IgD-negative memory B cell (primary cell): Measurements from ENCODE around the gene ACOT11. TPM values are rescaled to one million over a fixed set of nuclear protein-coding genes. Genes with fewer than 3 reads are reported as not detected.

Experiments used
- H3K27ac Mint-ChIP-seq, 3 donors: one replicate each; pipeline ENCODE4 v1.8.0; 2020 to 2022; ENCODE audit warnings: mild to moderate bottlenecking in 3 of 3, mixed read lengths in 3 of 3, moderate library complexity in 1 of 3
- H3K27me3 Mint-ChIP-seq: one replicate; pipeline ENCODE4 v1.8.0; 2021; ENCODE audit warnings: mixed read lengths
- H3K36me3 Mint-ChIP-seq: one replicate; pipeline ENCODE4 v1.8.0; 2020; ENCODE audit warnings: mild to moderate bottlenecking, mixed read lengths
- H3K4me1 Mint-ChIP-seq, 3 donors: one replicate each; pipeline ENCODE4 v1.8.0; 2020 to 2022; ENCODE audit warnings: mixed read lengths in 3 of 3, mild to moderate bottlenecking in 1 of 3
- H3K4me3 Mint-ChIP-seq, 4 donors: one replicate each; pipeline ENCODE4 v1.8.0; 2020 to 2022; ENCODE audit warnings: mild to moderate bottlenecking in 4 of 4, mixed read lengths in 4 of 4, moderate library complexity in 3 of 4
- H3K9me3 Mint-ChIP-seq, 3 donors: one replicate each; pipeline ENCODE4 v1.8.0; 2020 to 2021; ENCODE audit warnings: mixed read lengths in 3 of 3, mild to moderate bottlenecking in 1 of 3
- polyA plus RNA-seq: library from polyadenylated mRNA; unstranded; fragments of 300-500 nt; fragmentation: Illumina TruSeq; gene quantifications from one replicate; pipeline ENCODE4 v1.2.3, GENCODE V29; 2021

Gene ACOT11
- polyA plus RNA-seq, 1 donor from 2014 or later = 0.41 TPM

- no peak overlapping the region for H3K27ac Mint-ChIP-seq
- H3K36me3 Mint-ChIP-seq = no peaks in the 10 kb centered on the region
- H3K27me3 Mint-ChIP-seq = peaks cover 4% of the 10 kb centered on the region
- H3K4me3 Mint-ChIP-seq = no peak overlapping the region
- H3K4me1 Mint-ChIP-seq = peaks cover 0 to 4% (median 4%) of the 10 kb centered on the region in 3 donors
- no peaks in the 10 kb centered on the region for H3K9me3 Mint-ChIP-seq
Observed at GRCh38 chr1:54600947-54601721, 53.1 kb downstream of the ACOT11 start.

- no peaks in the 10 kb centered on the region for H3K36me3 Mint-ChIP-seq
- H3K27ac Mint-ChIP-seq = no peak overlapping the region
- H3K9me3 Mint-ChIP-seq = no peaks in the 10 kb centered on the region
- H3K4me1 Mint-ChIP-seq = peaks cover 0 to 4% (median 4%) of the 10 kb centered on the region in 3 donors
- H3K4me3 Mint-ChIP-seq = no peak overlapping the region
- peaks cover 4% of the 10 kb centered on the region for H3K27me3 Mint-ChIP-seq
Observed at GRCh38 chr1:54601730-54602129, 53.7 kb downstream of the ACOT11 start.

GRCh38 chr1:54602554-54602953 is 54.5 kb downstream of the ACOT11 start:
- Mint-ChIP-seq H3K27ac (no peak overlapping the region), H3K4me1 (peaks cover 0 to 4% (median 4%) of the 10 kb centered on the region in 3 donors), H3K4me3 (no peak overlapping the region), H3K27me3 (peaks cover 4% of the 10 kb centered on the region), H3K9me3 (no peaks in the 10 kb centered on the region), H3K36me3 (no peaks in the 10 kb centered on the region)

- no peaks in the 10 kb centered on the region for H3K9me3 Mint-ChIP-seq
- H3K27ac Mint-ChIP-seq = no peak overlapping the region
- no peaks in the 10 kb centered on the region for H3K36me3 Mint-ChIP-seq
- peaks cover 0 to 4% (median 4%) of the 10 kb centered on the region in 3 donors for H3K4me1 Mint-ChIP-seq
- H3K27me3 Mint-ChIP-seq = peaks cover 4% of the 10 kb centered on the region
- no peak overlapping the region for H3K4me3 Mint-ChIP-seq
Observed at GRCh38 chr1:54603241-54603640, 55.2 kb downstream of the ACOT11 start.

GRCh38 chr1:54604051-54604450 is 56.0 kb downstream of the ACOT11 start:
- Mint-ChIP-seq H3K27me3 (peaks cover 6% of the 10 kb centered on the region), H3K9me3 (no peaks in the 10 kb centered on the region), H3K4me1 (peaks cover 0 to 4% (median 4%) of the 10 kb centered on the region in 3 donors), H3K4me3 (no peak overlapping the region), H3K27ac (no peak overlapping the region), H3K36me3 (no peaks in the 10 kb centered on the region)

- H3K36me3 Mint-ChIP-seq = no peaks in the 10 kb centered on the region
- H3K9me3 Mint-ChIP-seq = no peaks in the 10 kb centered on the region
- no peak overlapping the region for H3K27ac Mint-ChIP-seq
- H3K27me3 Mint-ChIP-seq = peaks cover 6% of the 10 kb centered on the region
- peak overlapping the region in 1 of 4 donors; percentile 10 for H3K4me3 Mint-ChIP-seq
- peaks cover 0 to 4% (median 4%) of the 10 kb centered on the region in 3 donors for H3K4me1 Mint-ChIP-seq
Observed at GRCh38 chr1:54604572-54605370, 56.7 kb downstream of the ACOT11 start.

GRCh38 chr1:54606096-54606989 is 58.3 kb downstream of the ACOT11 start:
- H3K36me3 Mint-ChIP-seq = no peaks in the 10 kb centered on the region
- peaks cover 0 to 4% (median 4%) of the 10 kb centered on the region in 3 donors for H3K4me1 Mint-ChIP-seq
- H3K27ac Mint-ChIP-seq = no peak overlapping the region
- no peak overlapping the region for H3K4me3 Mint-ChIP-seq
- peaks cover 6% of the 10 kb centered on the region for H3K27me3 Mint-ChIP-seq
- H3K9me3 Mint-ChIP-seq = no peaks in the 10 kb centered on the region

GRCh38 chr1:54606990-54607325 is 58.9 kb downstream of the ACOT11 start:
- Mint-ChIP-seq H3K4me3 (no peak overlapping the region), H3K27me3 (peaks cover 6% of the 10 kb centered on the region), H3K36me3 (no peaks in the 10 kb centered on the region), H3K9me3 (no peaks in the 10 kb centered on the region), H3K4me1 (peaks cover 0 to 4% (median 4%) of the 10 kb centered on the region in 3 donors), H3K27ac (no peak overlapping the region)

GRCh38 chr1:54607821-54608565 is 60.0 kb downstream of the ACOT11 start:
- peaks cover 0 to 4% (median 4%) of the 10 kb centered on the region in 3 donors for H3K4me1 Mint-ChIP-seq
- peaks cover 2% of the 10 kb centered on the region for H3K27me3 Mint-ChIP-seq
- H3K4me3 Mint-ChIP-seq = no peak overlapping the region
- no peaks in the 10 kb centered on the region for H3K36me3 Mint-ChIP-seq
- H3K27ac Mint-ChIP-seq = no peak overlapping the region
- no peaks in the 10 kb centered on the region for H3K9me3 Mint-ChIP-seq

GRCh38 chr1:54608566-54609230 is 60.7 kb downstream of the ACOT11 start:
- Mint-ChIP-seq H3K27me3 (peaks cover 2% of the 10 kb centered on the region), H3K4me1 (peaks cover 0 to 4% (median 4%) of the 10 kb centered on the region in 3 donors), H3K4me3 (no peak overlapping the region), H3K9me3 (no peaks in the 10 kb centered on the region), H3K27ac (peak overlapping the region in 1 of 3 donors; percentile 80), H3K36me3 (no peaks in the 10 kb centered on the region)

- no peaks in the 10 kb centered on the region for H3K36me3 Mint-ChIP-seq
- no peak overlapping the region for H3K4me3 Mint-ChIP-seq
- H3K27me3 Mint-ChIP-seq = peaks cover 2% of the 10 kb centered on the region
- H3K27ac Mint-ChIP-seq = peak overlapping the region in 1 of 3 donors; percentile 80
- no peaks in the 10 kb centered on the region for H3K9me3 Mint-ChIP-seq
- H3K4me1 Mint-ChIP-seq = peaks cover 0 to 4% (median 2%) of the 10 kb centered on the region in 3 donors
Observed at GRCh38 chr1:54609301-54609921, 61.4 kb downstream of the ACOT11 start.

GRCh38 chr1:54610048-54610447 is 62.0 kb downstream of the ACOT11 start:
- Mint-ChIP-seq H3K4me3 (no peak overlapping the region), H3K4me1 (peaks cover 0 to 2% (median 0%) of the 10 kb centered on the region in 3 donors), H3K36me3 (no peaks in the 10 kb centered on the region), H3K27me3 (peaks cover 2% of the 10 kb centered on the region), H3K27ac (no peak overlapping the region), H3K9me3 (no peaks in the 10 kb centered on the region)
